AG08395 (cell line): ENCODE measurements around the gene GPATCH8.
A peak's percentile ranks its signal among the peaks of the same experiment; 100 is the strongest.
"Not testable (repeated sequence)": the region's sequence is repeated elsewhere in the genome, so short reads cannot be mapped to it uniquely, and the experiment has no call there.

ENCODE experiments used
- DNase-seq: peaks from one replicate; pipeline ENCODE4 v3.0.0; 2012; ENCODE audit warnings: mixed read lengths, low spot score

The GPATCH8 gene

DNA sequence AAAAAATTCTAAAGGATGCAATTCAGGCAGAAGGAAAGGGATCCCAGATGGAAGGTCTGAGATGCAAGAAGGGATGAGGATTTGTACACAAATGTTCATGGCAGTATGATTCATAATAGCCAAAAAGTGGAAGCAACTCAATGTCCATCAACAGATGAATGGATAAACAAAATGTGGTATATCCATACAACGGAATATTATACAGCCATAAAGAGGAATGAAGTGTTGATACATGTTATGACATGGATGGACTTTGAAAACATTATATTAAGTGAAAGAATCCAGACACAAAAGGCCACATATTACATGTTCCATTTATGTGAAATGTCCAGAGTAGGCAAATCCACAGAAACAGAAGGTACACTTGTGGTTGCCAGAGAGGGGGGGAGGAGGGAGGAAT, 23.9 kb upstream of the GPATCH8 start:
- DNase-seq, result no peak

- no peak for DNase-seq
Measured at GRCh38 chr17:44523672-44523972, 20.4 kb upstream of the GPATCH8 start.

- DNase-seq, result peak; percentile 72
Measured at GRCh38 chr17:44522883-44523671, 19.9 kb upstream of the GPATCH8 start.

GRCh38 chr17:44518032-44518431, 14.8 kb upstream of the GPATCH8 start:
- DNase-seq, result peak; percentile 35

DNA sequence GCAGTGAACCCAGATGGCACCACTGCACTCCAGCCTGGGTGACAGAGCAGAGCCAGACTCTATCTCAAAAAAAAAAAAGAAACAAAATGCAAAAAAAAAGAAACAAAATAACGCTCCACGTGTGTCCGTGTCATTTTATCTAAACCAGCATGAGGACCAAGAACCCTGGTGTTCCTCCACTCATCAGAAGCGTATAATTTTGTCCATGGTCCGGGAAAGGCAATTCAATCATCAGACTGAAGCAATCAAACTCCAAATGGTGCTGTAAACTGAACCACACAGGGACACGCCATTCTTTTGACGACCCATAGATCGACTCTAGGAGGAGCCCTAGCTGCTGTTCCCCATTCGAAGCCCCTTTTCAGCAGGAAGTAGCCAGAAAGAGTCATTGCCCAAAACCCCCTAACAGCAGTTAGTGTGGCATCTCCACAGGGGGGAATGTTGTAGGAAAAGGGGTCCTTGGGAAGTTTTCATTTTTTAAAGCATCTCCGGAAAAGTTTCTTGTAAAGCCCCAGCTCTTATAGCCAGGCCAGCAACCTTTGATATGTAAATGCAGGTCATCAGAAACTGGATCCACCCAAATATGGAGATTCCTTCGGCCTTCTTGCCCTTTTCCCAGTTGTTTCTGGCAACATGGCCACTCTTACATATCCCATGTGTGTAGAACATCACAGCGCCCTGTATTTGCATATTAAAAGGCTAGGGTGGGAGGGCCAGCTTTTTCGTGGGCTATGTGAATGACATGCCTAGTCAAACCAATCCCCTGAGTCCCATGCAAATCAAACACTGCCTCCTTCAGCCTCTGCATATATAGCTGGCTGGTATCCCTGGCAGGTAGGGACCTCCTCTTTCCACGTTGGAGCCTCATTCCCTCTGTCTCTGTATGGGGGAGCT, 8.3 kb upstream of the GPATCH8 start:
- not testable (repeated sequence) for DNase-seq

- DNase-seq, result not testable (repeated sequence)
Measured at GRCh38 chr17:44506939-44507604, 3.9 kb upstream of the GPATCH8 start.

GRCh38 chr17:44502598-44503146, 534 bp downstream of the GPATCH8 start:
- no peak for DNase-seq

DNA sequence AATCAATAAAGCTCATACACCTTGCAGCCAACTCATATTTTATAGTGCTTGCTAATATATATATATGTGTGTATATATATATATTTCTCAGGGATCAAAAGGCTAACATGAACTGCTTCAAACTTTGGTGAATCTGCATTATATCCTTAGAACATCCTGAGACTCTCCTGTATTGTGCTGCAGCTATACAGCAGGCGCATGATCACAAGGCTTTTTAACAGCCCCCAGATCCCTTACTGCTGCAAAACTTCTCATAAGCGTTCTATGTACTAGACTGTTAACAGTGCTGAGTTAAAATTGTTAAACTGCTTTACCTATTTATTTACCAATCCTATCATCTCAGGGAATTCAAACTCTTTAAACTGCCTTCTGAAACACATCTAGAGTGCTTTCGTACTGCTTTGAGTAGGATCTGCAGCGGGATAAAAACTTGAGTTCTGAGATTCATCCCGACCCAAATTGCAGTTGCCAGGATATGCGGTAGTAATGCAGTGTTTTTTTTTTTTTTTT, 1.3 kb downstream of the GPATCH8 start:
- no peak for DNase-seq

GRCh38 chr17:44499722-44500121, 3.5 kb downstream of the GPATCH8 start:
- DNase-seq, result no peak

DNA sequence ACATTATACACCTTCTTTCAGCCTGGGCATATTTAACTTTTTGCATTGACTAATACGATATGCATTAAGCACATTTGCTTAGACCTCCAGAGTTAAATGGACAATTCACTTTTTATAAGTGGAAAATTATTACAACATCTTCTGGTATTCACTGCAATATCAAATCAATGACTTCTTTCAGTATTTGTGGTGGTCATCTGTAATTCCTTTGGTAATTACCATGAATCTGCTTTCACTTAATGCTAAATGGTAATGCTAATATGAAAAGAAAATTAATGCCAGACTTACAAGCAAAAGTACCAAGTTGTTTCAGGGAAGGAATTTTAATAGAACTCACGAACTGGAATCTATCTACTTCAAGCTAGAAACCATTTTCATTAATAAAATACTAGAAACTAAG, 6.4 kb downstream of the GPATCH8 start:
- no peak for DNase-seq

- no peak for DNase-seq
Measured at GRCh38 chr17:44493339-44493738, 9.9 kb downstream of the GPATCH8 start.

DNA sequence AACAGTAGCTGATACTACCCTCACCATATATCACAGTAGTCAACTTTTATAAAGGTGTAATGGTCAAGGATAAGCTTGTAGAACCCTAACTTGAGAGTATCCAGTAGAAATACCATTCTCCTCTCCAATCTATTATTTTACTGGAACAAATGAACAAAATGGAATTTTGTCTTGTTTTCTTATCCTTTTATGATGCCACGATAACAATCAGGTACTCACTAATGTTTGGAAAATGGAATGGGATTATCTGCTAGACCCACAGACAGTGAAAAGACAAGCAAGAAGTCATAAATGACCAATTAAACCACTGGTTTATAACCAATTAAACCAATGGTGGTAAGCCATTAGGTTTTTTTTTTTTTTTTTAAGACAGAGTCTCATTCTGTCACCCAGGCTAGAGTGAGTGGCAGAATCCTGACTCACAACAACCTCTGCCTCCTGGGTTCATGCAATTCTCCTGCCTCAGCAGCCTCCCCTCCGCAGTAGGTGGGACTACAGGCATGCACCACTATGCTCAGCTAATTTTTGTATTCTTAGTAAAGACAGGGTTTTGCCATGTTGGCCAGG, 10.4 kb downstream of the GPATCH8 start:
- no peak for DNase-seq

DNA sequence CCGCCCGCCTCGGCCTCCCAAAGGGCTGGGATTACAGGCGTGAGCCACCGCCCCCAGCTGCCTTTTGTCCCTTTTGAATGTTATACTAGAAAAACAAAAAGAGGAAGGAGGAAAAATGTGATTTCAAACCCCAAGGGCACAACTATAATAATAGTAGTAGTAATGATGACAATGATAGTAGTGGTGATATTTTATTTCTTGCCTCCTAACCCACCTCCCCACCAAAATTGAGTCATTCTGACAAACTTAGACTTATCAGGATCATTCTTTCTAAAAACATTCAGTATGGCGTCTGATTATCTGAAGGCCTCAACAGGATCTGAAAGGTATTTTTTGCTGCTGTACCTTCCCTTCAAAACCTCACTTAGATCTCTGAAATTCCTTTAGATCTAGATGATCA, 13.6 kb downstream of the GPATCH8 start:
- no peak for DNase-seq

GRCh38 chr17:44487170-44487569, 16.0 kb downstream of the GPATCH8 start:
- no peak for DNase-seq

DNA sequence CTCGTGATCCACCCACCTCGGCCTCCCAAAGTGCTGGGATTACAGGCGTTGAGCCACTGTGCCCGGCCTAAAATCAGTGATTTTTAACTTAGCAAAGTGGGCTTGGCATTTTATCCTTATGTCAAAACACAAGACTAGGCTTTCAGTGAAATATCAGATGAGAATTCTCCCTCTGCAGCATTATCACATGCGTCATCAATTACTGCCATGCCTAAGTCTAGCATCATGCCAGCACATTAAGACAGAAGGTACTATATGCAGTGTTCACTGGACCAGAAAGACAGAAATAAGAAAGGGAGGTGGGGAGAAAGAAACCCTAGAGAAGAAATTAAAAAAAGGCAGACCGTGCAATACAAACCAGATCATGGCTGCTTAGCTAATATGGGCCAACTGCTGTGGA, 29.8 kb downstream of the GPATCH8 start:
- no peak for DNase-seq

GRCh38 chr17:44469676-44470075, 33.5 kb downstream of the GPATCH8 start:
- no peak for DNase-seq

DNA sequence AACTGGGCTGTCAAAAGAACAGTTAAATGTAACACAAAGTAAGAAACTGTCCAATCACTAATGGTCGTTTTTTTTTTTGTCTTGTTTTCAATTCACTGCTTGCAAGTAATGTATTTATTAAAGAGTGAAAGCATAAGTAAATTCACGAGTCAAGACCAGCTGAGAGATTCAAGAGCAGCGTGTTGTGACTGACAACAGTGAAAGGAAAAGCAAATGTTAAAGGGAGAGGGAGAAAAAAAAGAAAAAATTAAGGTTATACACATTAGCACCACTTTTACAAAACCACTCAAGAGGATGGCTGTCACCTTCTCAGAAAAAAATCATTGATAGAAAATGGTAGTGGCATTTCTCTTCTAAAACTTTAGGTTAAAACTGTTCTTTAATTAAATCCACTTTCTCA, 36.1 kb downstream of the GPATCH8 start:
- DNase-seq, result no peak

GRCh38 chr17:44466339-44466738, 36.9 kb downstream of the GPATCH8 start:
- DNase-seq, result no peak

DNA sequence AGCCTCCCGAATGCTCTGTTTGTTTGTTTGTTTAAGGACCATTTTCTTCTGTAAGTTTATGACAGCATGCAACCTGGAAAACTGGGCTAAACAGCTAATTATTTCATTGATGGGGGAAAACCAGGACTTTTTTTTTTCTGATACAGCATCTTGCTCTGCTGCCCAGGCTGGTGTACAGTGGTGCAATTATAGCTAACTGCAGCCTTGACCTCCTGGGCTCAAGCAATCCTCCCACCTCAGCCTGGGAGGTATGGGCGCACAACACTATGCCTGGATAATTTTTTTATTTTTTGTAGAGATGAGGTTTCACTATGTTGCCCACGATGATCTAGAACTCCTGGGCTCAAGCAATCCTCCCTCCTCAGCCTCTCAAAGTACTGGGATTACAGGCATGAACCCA, 37.3 kb downstream of the GPATCH8 start:
- DNase-seq, result no peak

DNA sequence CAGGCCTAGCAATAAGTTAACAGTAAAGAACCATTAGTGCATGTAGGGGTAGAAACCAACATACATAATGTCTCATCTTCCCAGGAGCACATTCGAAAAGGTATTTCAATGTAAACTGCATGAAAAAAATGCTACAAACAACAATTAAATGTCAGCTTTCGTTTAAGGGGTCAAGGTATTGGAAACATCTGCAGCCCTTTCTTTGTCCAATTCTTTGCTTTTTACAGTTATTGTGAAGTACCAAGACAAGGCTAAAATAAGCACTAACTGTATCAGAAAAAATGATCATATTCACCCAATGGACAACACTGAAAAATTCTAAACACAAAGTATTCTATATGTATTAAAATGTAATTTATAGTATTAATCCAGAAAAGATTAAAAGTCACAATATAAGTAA, 37.9 kb downstream of the GPATCH8 start:
- DNase-seq, result no peak

- peak; percentile 20 for DNase-seq
Measured at GRCh38 chr17:44464037-44464436, 39.2 kb downstream of the GPATCH8 start.

DNA sequence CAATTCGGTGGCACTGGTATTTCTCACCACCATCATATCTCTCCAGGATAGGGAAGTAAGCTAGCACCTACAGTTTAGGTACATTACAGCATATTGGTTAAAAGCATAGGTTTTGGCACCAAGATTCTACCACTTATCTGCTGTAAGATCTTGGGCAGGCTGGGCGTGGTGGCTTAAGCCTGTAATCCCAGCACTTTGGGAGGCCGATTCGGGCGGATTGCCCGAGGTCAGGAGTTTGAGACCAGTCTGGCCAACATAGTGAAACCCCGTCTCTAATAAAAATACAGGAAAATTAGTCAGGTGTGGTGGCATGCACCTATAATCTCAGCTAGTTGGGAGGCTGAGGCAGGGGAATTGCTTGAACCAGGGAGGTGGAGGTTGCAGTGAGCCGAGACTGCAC, 51.4 kb downstream of the GPATCH8 start:
- DNase-seq, result no peak
